ENCODE data around the gene LRIT2.
"Not testable (repeated sequence)": the region's sequence is repeated elsewhere in the genome, so short reads cannot be mapped to it uniquely, and the experiment has no call there.

Gene LRIT2

GRCh38 chr10:84185526-84186175 is 39.7 kb downstream of the LRIT2 start:
- H3K27ac Mint-ChIP-seq: no peak overlapping the region
- no peak overlapping the region for H3K4me3 Mint-ChIP-seq
- H3K4me1 Mint-ChIP-seq: peaks cover 6% of the 10 kb centered on the region
- H3K27me3 Mint-ChIP-seq: peaks cover under 1% of the 10 kb centered on the region
- no peak for ATAC-seq
- no peaks in the 10 kb centered on the region for H3K9me3 Mint-ChIP-seq
- no peaks in the 10 kb centered on the region for H3K36me3 Mint-ChIP-seq

- Mint-ChIP-seq H3K27ac (peak overlapping the region; percentile 71), H3K36me3 (no peaks in the 10 kb centered on the region), H3K9me3 (no peaks in the 10 kb centered on the region), H3K4me1 (peaks cover 6% of the 10 kb centered on the region), H3K27me3 (no peaks in the 10 kb centered on the region), H3K4me3 (no peak overlapping the region)
- no peak for ATAC-seq
These were observed 40.8 kb downstream of the LRIT2 start for GRCh38 chr10:84184517-84184916.

GRCh38 chr10:84181631-84182030 is 43.7 kb downstream of the LRIT2 start:
- Mint-ChIP-seq H3K9me3 (no peaks in the 10 kb centered on the region), H3K36me3 (no peaks in the 10 kb centered on the region), H3K27me3 (no peaks in the 10 kb centered on the region), H3K27ac (no peak overlapping the region), H3K4me3 (no peak overlapping the region), H3K4me1 (peaks cover 10% of the 10 kb centered on the region)
- ATAC-seq: no peak

GRCh38 chr10:84180386-84180785 is 45.0 kb downstream of the LRIT2 start:
- H3K4me3 Mint-ChIP-seq, H3K9me3 Mint-ChIP-seq, H3K27me3 Mint-ChIP-seq, H3K36me3 Mint-ChIP-seq, ATAC-seq, H3K27ac Mint-ChIP-seq: not testable (repeated sequence)
- peaks cover 13% of the 10 kb centered on the region for H3K4me1 Mint-ChIP-seq

- Mint-ChIP-seq H3K9me3 (no peaks in the 10 kb centered on the region), H3K4me3 (no peak overlapping the region), H3K27ac (no peak overlapping the region), H3K27me3 (no peaks in the 10 kb centered on the region), H3K36me3 (no peaks in the 10 kb centered on the region), H3K4me1 (peaks cover 7% of the 10 kb centered on the region)
- ATAC-seq: peak; percentile 91
These were observed 46.2 kb downstream of the LRIT2 start for GRCh38 chr10:84179059-84179710.

- H3K4me1 Mint-ChIP-seq: peaks cover 7% of the 10 kb centered on the region
- ATAC-seq: no peak
- no peaks in the 10 kb centered on the region for H3K36me3 Mint-ChIP-seq
- no peaks in the 10 kb centered on the region for H3K27me3 Mint-ChIP-seq
- no peak overlapping the region for H3K4me3 Mint-ChIP-seq
- no peaks in the 10 kb centered on the region for H3K9me3 Mint-ChIP-seq
- no peak overlapping the region for H3K27ac Mint-ChIP-seq
These were observed 47.2 kb downstream of the LRIT2 start for GRCh38 chr10:84178160-84178609.

GRCh38 chr10:84177541-84178141 is 47.7 kb downstream of the LRIT2 start:
- ATAC-seq: peak; percentile 66
- no peaks in the 10 kb centered on the region for H3K9me3 Mint-ChIP-seq
- peaks cover 13% of the 10 kb centered on the region for H3K4me1 Mint-ChIP-seq
- H3K36me3 Mint-ChIP-seq: no peaks in the 10 kb centered on the region
- H3K27ac Mint-ChIP-seq: no peak overlapping the region
- H3K27me3 Mint-ChIP-seq: no peaks in the 10 kb centered on the region
- no peak overlapping the region for H3K4me3 Mint-ChIP-seq

- Mint-ChIP-seq H3K4me1 (peaks cover 20% of the 10 kb centered on the region), H3K36me3 (no peaks in the 10 kb centered on the region), H3K9me3 (no peaks in the 10 kb centered on the region), H3K4me3 (no peak overlapping the region), H3K27me3 (no peaks in the 10 kb centered on the region), H3K27ac (no peak overlapping the region)
- ATAC-seq: no peak
These were observed 48.4 kb downstream of the LRIT2 start for GRCh38 chr10:84176836-84177474.

- H3K27ac Mint-ChIP-seq: no peak overlapping the region
- no peak for ATAC-seq
- H3K4me3 Mint-ChIP-seq: no peak overlapping the region
- no peaks in the 10 kb centered on the region for H3K9me3 Mint-ChIP-seq
- peaks cover 26% of the 10 kb centered on the region for H3K4me1 Mint-ChIP-seq
- H3K27me3 Mint-ChIP-seq: no peaks in the 10 kb centered on the region
- H3K36me3 Mint-ChIP-seq: no peaks in the 10 kb centered on the region
These were observed 49.0 kb downstream of the LRIT2 start for GRCh38 chr10:84176351-84176750.

- ATAC-seq: no peak
- Mint-ChIP-seq H3K36me3 (peaks cover 4% of the 10 kb centered on the region), H3K27me3 (no peaks in the 10 kb centered on the region), H3K9me3 (no peaks in the 10 kb centered on the region), H3K4me3 (no peak overlapping the region), H3K4me1 (peaks cover 30% of the 10 kb centered on the region), H3K27ac (no peak overlapping the region)
These were observed 49.9 kb downstream of the LRIT2 start for GRCh38 chr10:84175436-84175835.

- H3K4me1 Mint-ChIP-seq: peaks cover 30% of the 10 kb centered on the region
- no peaks in the 10 kb centered on the region for H3K27me3 Mint-ChIP-seq
- peaks cover 6% of the 10 kb centered on the region for H3K36me3 Mint-ChIP-seq
- H3K4me3 Mint-ChIP-seq: peak within 1 kb of the TSS; percentile 15
- peak within 1 kb of the TSS; percentile 98 for H3K27ac Mint-ChIP-seq
- ATAC-seq: no peak
- H3K9me3 Mint-ChIP-seq: no peaks in the 10 kb centered on the region
These were observed 51.8 kb downstream of the LRIT2 start, which contains the start of gene GPR15LG for GRCh38 chr10:84173501-84173929. Gene GPR15LG, plus strand, starts transcription at chr10:84173801. Its CDS starts 51 bp downstream, at chr10:84173852.

GRCh38 chr10:84172467-84173356 is 52.6 kb downstream of the LRIT2 start:
- H3K27me3 Mint-ChIP-seq: no peaks in the 10 kb centered on the region
- H3K27ac Mint-ChIP-seq: peak overlapping the region; percentile 98
- peaks cover 30% of the 10 kb centered on the region for H3K4me1 Mint-ChIP-seq
- peaks cover 12% of the 10 kb centered on the region for H3K36me3 Mint-ChIP-seq
- peak; percentile 74 for ATAC-seq
- H3K4me3 Mint-ChIP-seq: peak overlapping the region; percentile 15
- no peaks in the 10 kb centered on the region for H3K9me3 Mint-ChIP-seq

- Mint-ChIP-seq H3K27ac (peak overlapping the region; percentile 98), H3K4me3 (peak overlapping the region; percentile 82)
- ATAC-seq: peak; percentile 61
These were observed 53.5 kb downstream of the LRIT2 start for GRCh38 chr10:84171700-84172466.

GRCh38 chr10:84171237-84171636 is 54.1 kb downstream of the LRIT2 start:
- H3K4me3 Mint-ChIP-seq: peak overlapping the region; percentile 82
- peaks cover 36% of the 10 kb centered on the region for H3K4me1 Mint-ChIP-seq
- ATAC-seq, H3K9me3 Mint-ChIP-seq: not testable (repeated sequence)
- H3K27ac Mint-ChIP-seq: peak overlapping the region; percentile 98
- H3K36me3 Mint-ChIP-seq: peaks cover 23% of the 10 kb centered on the region
- peaks cover 10% of the 10 kb centered on the region for H3K27me3 Mint-ChIP-seq

More at GRCh38 chr10:84171700-84172466, 53.5 kb downstream of the LRIT2 start:
- peaks cover 36% of the 10 kb centered on the region for H3K4me1 Mint-ChIP-seq
- peaks cover 20% of the 10 kb centered on the region for H3K36me3 Mint-ChIP-seq
- not testable (repeated sequence) for H3K27me3 Mint-ChIP-seq, H3K9me3 Mint-ChIP-seq

Measured in stimulated activated memory B cell treated with anti-CD40 and anti-IgM and Interleukin-4, amounts not matched to agents 10 μg/mL and 1 μg/mL and 100 μg/mL, for 72 hours (primary cell).